GM18505 (cell line): Measurements from ENCODE around the gene ANKRD13C.

Experiments
- ATAC-seq: cut with Tn5 transposase; IDR thresholded peaks from one replicate; pipeline ENCODE4 v1.9.1; 2021; ENCODE audit not compliant: unreplicated experiment
- POLR2A ChIP-seq: IDR thresholded peaks from 4 replicates; pipeline ENCODE4 v1.6.1; 2011; ENCODE audit warnings: borderline replicate concordance; ENCODE audit not compliant: insufficient read depth, insufficient read length; ENCODE audit errors: extremely low read depth

Gene ANKRD13C

DNA sequence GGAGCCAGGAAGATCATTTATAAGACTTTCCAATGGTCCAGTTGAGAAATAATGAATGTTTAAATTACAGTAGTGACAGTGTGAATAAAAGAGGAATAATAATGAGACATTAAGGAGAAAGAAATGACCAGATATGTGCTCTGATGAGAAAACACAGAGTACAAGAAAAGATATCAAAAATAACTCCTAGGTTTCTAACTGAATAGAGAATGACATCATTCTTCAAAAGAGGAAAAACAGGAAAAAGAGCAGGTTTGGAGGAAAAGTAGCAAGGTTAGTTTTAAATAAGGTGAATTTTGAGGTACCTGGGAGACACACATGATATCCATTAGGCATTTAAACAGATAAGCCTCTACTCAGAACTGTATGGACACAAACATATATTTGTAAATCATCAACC lies 55.0 kb downstream of the ANKRD13C start:
- no peak for ATAC-seq
- TF ChIP-seq POLR2A, result no peak

DNA sequence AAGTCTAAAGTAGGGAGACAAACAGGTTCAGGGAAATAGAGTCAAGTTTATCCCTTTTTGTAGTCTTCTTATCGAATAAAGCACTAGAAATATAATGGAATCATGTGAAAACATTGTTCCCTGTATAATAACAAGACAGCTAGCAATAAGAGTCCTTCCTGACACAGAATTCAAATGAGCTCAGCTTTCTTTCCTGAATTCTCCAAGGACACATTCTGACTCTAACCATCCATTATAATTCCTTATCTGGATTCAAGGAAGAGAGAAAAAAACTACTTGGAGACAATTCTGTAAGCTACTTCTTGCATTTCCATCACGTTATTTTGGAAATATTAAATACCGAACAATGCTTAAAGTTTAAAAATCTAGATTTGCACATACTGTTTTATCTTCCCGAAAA lies 58.8 kb downstream of the ANKRD13C start:
- no peak for TF ChIP-seq POLR2A
- ATAC-seq, result no peak

DNA sequence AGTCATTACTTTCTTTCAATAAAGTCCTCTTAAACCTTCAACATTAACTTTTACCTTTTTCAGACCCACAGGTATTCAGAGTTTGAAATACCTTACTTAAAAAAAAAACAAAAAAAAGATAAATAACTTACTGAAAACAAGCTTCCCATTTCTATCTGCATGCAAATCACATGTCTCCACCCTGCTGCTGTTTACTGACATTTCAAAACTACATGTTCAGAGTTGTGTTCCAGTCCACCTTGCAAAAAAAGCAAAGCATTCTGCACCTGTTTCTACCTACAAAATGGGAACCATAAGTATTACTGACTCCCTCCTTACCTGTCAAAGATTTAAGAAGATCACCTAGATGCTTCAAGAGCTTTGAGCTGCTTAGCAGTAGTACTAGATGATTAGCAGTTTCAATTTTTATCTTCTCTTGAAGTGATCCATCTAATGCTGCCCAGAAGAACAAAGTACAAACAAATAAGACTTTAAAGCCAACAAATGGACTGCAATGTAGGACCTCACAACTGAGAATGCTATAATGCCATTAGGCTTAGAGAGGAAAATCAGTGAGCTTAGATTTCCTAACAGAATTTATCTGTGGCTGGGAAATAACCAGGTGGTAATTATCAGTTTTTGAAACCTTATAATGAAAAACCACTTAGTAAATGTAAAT lies 61.2 kb downstream of the ANKRD13C start:
- no peak for TF ChIP-seq POLR2A
- ATAC-seq, result no peak

DNA sequence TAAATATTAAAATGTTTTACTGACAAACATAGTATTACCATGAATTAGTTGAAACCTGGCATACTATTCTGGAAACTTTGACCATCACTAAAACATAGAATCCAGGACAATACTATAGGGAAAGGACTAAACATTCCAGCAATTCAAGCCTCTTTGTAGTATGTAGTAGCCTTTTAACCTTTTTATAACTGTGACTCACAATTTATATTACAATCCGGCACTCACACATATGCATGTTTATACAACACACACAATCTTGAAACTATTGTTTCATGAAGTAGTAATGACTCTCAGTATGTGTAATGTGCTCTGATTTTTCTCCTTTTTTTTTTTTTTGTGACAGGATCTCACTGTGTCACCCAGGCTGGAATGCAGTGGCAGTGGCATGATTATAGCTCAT lies 64.3 kb downstream of the ANKRD13C start:
- no peak for TF ChIP-seq POLR2A
- ATAC-seq, result no peak

DNA sequence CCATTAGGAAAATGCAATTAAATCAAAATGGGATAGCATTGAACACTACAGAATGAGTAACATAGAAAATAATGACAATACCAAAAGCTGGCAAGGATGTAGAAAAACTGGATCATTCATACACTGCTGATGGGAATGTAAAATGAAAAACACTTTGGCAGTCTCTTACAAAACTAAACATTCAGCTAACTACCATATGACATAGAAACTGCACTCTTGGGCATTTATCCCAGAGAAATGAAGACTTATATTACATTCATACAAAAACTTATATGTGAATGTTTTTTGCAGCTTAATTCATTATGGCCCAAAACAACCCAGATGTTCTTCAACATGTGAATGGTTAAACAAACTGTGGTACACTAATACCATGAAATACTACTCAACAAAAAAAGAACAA lies 66.4 kb downstream of the ANKRD13C start:
- no peak for TF ChIP-seq POLR2A
- no peak for ATAC-seq

DNA sequence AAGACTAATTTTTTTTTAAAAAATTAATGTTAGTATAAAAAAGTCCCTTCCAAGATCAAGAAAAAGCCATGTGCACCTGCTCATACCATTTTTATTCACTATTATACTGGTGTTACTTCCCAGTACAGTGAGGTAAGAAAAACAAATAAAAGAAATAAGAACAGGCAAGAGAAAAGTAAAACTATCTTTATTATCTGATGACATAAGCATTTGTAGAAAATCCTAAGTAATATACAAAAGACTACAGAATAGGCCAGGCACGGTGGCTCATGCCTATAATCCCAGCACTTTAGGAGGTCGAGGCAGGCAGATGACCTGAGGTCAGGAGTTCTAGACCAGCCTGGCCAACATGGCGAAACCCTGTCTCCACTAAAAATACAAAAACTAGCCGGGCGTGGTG lies 68.1 kb downstream of the ANKRD13C start:
- no peak for ATAC-seq
- TF ChIP-seq POLR2A, result no peak

DNA sequence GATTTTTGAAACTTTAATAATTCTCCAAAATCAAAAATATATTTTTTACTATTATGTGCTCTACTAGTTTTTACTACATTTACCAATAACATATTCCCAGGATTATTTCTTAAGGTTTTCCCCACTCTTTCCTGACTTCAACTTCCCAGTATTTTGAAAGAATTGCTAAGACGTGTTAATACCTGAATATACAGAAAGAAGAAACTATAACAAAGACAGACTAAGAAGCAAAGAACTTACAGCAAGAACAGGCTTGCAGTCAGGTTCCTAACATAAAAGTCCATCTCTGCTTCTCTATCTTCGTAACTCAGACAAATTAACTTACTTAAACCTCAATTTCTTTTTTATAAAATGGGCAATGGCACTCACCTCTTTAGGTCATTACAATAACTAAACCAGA lies 70.2 kb downstream of the ANKRD13C start:
- TF ChIP-seq POLR2A, result no peak
- no peak for ATAC-seq

DNA sequence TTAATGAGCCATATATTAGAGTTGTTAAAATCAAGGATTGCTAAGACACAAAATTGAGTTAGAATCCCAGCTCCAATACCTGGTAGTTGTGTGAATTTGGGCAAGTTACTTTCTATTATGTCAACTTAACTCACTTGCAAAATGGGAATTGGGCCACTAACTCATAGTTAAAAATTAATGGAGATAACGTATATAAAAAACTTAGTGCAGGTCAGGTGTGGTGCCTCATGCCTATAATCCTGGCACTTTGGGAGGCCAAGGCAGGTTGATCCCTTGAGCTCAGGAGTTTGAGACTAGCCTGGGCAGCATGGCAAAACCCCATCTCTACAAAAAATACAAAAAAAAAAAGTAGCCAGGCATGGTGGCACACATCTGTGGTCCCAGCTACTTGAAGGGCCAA lies 75.8 kb downstream of the ANKRD13C start:
- ATAC-seq, result no peak
- TF ChIP-seq POLR2A, result no peak

DNA sequence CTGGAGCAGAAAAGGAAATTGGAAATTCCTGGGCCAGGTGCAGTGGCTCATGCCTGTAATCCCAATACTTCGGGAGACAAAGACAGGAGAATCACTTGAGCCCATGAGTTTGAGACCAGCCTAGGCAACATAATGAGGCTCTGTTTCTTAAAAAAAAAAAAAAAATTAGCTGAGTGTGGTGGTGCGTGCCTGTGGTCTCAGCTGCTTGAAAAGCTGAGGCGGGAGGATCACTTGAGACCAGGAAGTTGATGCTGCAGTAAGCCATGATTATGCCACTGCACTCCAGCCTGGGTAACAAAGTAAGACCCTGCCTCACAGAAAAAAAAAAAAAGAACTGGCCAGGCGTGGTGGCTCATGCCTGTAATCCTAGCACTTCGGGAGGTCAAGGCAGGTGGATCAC lies 76.6 kb downstream of the ANKRD13C start:
- TF ChIP-seq POLR2A, result no peak
- no peak for ATAC-seq

DNA sequence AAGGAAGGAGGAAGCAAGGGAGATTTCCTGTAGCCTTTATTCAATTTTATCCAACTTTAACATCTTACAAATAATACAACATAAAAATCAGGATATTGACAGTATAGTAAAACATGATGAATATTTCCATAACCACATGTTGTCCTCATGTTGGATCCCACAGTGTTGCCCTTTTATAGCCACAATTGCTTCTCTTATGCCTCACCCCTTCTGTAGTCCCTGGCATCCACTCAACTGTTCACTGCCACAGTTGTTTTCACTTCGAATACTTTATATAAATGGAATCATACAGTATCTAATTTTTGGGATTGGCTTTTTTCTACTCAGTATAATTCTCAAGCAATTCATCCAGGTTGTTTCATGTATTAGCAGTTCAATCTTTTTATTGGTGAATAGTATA lies 88.6 kb downstream of the ANKRD13C start:
- no peak for TF ChIP-seq POLR2A
- no peak for ATAC-seq

DNA sequence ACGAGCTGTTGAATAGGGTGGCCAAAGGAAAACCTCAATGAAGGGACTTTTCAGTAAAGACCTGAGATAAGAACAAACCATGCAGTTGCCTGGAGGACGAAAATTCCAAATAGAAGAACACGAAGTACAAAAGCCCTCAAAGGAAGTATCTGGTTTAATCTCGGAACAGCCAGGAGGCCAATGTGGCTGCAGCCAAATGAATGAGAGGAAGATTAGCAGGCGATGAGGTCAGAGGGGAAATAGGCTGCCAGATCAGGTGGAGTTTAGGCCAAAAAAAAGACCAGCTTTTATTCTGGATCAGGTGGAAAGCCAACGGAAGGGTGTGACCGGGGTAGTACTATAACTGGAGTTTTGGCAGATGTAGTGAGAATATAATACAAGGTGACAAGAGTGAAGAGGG lies 89.7 kb downstream of the ANKRD13C start:
- TF ChIP-seq POLR2A, result no peak
- no peak for ATAC-seq

DNA sequence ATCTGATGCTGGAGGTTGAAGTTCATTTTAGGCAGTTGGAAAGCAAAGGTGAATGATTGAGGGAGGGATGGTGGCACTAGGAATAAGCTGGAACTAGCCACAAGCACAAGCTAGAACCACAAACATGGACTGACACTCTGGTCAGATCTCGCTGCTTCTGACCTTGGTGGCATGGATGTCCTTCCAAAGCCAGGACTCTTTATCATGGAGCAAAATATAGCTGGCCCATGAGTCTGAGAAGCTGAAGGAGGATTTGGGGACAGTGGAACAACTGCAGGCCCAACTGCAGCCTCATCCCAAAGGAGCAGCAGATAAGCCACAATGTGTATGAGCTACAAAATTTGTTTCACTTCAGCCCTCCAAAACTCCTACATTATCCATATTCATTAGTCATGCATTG lies 97.9 kb downstream of the ANKRD13C start:
- no peak for TF ChIP-seq POLR2A
- no peak for ATAC-seq

DNA sequence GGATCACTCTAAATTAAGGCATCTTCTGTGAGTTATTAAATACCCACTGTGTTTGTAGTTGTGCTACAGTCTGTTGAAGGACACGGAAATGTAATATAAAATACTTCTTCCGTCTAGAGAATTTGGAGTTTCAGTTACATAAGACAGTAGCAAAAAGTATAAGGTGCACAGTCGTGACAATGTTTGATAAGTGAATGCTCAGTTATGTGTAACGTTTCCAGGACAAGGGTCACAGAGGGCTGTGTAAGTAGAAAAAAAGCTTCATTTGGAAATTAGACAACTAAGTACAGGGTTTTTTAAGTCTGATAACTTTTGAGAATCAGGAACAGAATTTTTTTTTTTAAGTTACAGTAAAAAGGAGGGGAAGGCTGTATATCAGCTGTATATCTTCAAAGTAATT lies 105.8 kb downstream of the ANKRD13C start:
- no peak for TF ChIP-seq POLR2A
- no peak for ATAC-seq

DNA sequence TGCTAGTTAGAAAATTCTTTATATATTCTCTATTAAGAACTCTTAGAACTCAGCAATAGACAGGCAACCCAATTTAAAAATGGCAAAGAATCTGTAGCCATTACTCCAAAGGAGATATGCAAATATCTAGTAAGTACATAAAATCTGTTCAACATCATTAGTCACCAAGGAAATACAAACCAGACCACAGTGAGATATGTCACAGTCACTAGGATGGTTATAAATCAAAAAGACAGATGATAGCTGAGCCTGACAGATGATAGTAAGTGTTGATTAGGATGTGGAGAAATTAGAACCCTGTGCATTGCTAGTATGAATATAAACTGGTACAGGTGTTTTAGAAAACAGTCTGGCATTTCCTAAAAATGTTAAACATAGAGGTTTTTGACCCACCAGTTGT lies 106.8 kb downstream of the ANKRD13C start:
- TF ChIP-seq POLR2A, result no peak
- ATAC-seq, result no peak

DNA sequence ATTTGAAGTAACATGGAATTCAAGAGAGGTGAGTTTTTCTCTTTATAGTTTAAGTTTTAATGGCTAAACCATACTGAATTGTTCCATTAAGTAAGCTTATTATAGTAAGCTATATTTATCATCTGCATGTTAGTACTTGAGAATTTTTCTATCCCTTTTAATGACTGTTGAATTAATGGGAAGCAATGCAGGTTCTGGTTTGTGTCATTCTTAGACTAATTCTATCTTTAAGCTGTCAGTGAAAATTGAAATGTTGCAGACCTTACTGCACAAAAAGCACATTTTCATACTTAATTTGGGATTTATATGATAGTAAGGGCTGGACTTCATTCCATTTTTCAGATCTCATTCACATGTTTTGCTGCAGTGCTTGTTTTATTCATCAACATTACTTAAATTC lies 107.4 kb downstream of the ANKRD13C start:
- no peak for ATAC-seq

More for the DNA sequence above, 107.4 kb downstream of the ANKRD13C start:
- TF ChIP-seq POLR2A, result no peak
